Chondrocyte (in vitro differentiated cells): ENCODE results near the gene CABP2. TPM values are rescaled to one million over a fixed set of nuclear protein-coding genes. Genes with fewer than 3 reads are reported as not detected.
A peak's percentile ranks its signal among the peaks of the same experiment; 100 is the strongest.
"Not testable (repeated sequence)": the region's sequence is repeated elsewhere in the genome, so short reads cannot be mapped to it uniquely, and the experiment has no call there.

Experiments
- DNase-seq: peaks from one replicate; pipeline ENCODE4 v3.0.0; 2021; ENCODE audit warnings: mixed read lengths, low spot score
- H3K27ac Mint-ChIP-seq: one replicate; pipeline ENCODE4 v1.8.0; 2021; ENCODE audit warnings: mild to moderate bottlenecking, moderate library complexity, mixed read lengths; ENCODE audit not compliant: unreplicated experiment
- H3K27me3 Mint-ChIP-seq: 2 replicates; pipeline ENCODE4 v1.8.0; 2021; ENCODE audit warnings: low read depth, mixed read lengths
- H3K36me3 Mint-ChIP-seq: 2 replicates; pipeline ENCODE4 v1.8.0; 2021; ENCODE audit warnings: low read depth, mixed read lengths
- H3K4me1 Mint-ChIP-seq: 2 replicates; pipeline ENCODE4 v1.8.0; 2021; ENCODE audit warnings: low read depth, mild to moderate bottlenecking, mixed read lengths
- H3K4me3 Mint-ChIP-seq: one replicate; pipeline ENCODE4 v1.8.0; 2021; ENCODE audit warnings: mild to moderate bottlenecking, moderate library complexity, mixed read lengths; ENCODE audit not compliant: unreplicated experiment
- H3K9me3 Mint-ChIP-seq: 2 replicates; pipeline ENCODE4 v1.8.0; 2021; ENCODE audit warnings: low read depth, mixed read lengths
- long read RNA-seq: library from polyadenylated mRNA; stranded (forward); transcript quantifications from one replicate; pipeline ENCODE4 v2.0.0, GENCODE V29; 2021
- total RNA-seq: library from RNA; stranded (reverse); gene quantifications from 3 replicates; pipeline ENCODE4 v1.2.1, GENCODE V29; 2021
- TF ChIP-seq, protein P1 (sequence below): fragments of 200-600 bp; sonication (generic); IDR thresholded peaks from 2 replicates; pipeline ENCODE4 v1.5.0; 2021; ENCODE audit warnings: antibody characterized with exemption, mild to moderate bottlenecking, moderate library complexity

The CABP2 gene
- total RNA-seq: not detected in 3 replicates
- long read RNA-seq: 0 reads

DNA sequence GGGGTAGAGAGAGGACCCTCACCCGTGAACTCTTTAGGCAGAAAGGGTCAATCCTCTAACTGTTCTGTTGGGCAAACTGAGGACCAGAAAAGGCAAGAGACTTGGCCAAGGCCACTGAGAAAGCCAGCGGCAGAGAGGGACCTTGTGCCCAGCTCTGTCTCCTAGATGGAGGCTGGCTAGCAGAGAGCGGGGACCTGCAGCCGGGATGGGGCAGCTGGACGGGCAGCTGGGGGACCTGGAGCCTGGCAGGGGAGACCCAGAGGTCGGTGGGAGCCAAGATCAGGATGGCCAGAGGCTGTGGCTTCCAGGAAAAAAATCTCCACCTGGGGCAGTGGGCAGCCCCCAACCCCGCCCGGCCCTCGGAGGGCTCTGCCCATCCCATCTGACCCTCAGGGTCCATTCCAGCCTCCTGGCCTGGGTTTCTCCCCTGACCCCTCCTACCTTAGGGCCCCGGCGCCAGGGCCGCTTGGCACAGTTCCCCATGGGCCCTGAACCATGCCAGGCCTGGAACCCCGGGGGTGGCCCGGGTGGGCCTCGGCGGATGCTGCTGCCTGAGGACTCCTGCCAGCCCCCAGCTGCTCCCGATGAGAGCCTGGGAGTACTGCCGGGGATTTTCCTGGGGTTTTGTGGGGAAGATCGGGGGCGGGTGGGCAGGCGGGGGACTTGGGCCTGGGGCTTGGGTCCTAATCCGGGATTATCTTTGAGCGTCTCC lies at the start of gene CABP2:
TSS of gene CABP2 (minus strand) at position 603 of the 712 bp plus-strand sequence. CDS start at position 483, 120 bp downstream.
- Mint-ChIP-seq H3K4me3 (no peak within 1 kb of the TSS), H3K27me3 (peaks cover 10% of the 10 kb centered on the region), H3K27ac (no peak within 1 kb of the TSS), H3K4me1 (no peaks in the 10 kb centered on the region), H3K9me3 (no peaks in the 10 kb centered on the region), H3K36me3 (no peaks in the 10 kb centered on the region)
- no peak for DNase-seq
- TF ChIP-seq, protein P1, sequence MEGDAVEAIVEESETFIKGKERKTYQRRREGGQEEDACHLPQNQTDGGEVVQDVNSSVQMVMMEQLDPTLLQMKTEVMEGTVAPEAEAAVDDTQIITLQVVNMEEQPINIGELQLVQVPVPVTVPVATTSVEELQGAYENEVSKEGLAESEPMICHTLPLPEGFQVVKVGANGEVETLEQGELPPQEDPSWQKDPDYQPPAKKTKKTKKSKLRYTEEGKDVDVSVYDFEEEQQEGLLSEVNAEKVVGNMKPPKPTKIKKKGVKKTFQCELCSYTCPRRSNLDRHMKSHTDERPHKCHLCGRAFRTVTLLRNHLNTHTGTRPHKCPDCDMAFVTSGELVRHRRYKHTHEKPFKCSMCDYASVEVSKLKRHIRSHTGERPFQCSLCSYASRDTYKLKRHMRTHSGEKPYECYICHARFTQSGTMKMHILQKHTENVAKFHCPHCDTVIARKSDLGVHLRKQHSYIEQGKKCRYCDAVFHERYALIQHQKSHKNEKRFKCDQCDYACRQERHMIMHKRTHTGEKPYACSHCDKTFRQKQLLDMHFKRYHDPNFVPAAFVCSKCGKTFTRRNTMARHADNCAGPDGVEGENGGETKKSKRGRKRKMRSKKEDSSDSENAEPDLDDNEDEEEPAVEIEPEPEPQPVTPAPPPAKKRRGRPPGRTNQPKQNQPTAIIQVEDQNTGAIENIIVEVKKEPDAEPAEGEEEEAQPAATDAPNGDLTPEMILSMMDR: no peak

DNA sequence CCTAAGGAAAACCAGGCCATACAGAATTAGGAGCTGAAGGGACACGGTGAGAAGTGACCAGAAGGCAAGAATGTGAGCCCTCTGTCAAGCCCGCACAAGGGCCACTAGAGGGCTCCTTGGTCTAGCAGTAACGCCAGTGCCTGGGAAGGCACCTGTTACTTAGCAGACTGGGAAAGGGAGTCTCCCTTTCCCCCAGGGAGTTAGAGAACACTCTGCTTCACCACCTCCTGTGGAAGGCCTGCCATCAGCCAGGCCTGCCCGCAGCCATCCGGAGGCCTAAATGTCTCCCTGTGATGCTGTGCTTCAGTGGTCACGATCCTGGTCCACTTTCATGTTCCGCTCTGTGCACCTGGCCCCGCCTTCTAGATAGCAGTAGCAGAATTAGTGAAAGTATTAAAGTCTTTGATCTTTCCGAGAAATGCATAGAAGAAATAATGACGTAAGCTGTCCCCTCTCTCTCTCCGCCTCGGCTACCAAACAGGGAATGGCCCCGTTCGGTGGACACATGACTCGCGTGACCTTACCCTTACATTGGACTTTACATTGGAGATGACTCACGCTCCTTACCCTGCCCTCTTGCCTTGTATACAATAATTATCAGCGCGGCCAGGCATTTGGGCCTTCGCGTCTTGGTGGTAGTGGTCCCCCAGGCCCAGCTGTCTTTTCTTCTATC lies 49.6 kb upstream of the CABP2 start:
- TF ChIP-seq, protein P1: peak; percentile 83
- H3K36me3 Mint-ChIP-seq: no peaks in the 10 kb centered on the region
- H3K27me3 Mint-ChIP-seq: peaks cover 20% of the 10 kb centered on the region
- H3K4me3 Mint-ChIP-seq: no peak overlapping the region
- peaks cover 2% of the 10 kb centered on the region for H3K9me3 Mint-ChIP-seq
- no peak overlapping the region for H3K27ac Mint-ChIP-seq
- DNase-seq: no peak
- H3K4me1 Mint-ChIP-seq: no peaks in the 10 kb centered on the region

DNA sequence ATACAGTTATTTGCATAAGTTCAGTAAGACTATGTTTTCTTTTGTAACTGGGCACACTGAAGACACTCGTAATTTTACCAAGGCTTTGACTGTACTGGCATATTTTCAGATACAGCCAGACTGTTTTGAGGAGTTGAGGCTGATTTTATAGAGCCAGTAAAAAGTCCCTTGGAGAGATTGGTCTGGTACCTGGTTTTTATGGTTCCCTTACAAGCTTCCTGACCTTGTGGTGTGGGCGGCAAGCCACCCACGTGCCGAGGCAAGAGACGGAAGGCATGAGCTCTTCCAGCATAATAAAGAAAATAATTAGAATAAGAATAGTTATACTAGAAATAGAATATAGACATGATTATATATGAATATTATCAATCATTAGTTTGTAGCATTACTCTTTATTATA lies 49.1 kb upstream of the CABP2 start:
- DNase-seq: no peak
- H3K4me1 Mint-ChIP-seq: no peaks in the 10 kb centered on the region
- H3K4me3 Mint-ChIP-seq: no peak overlapping the region
- no peak overlapping the region for H3K27ac Mint-ChIP-seq
- TF ChIP-seq, protein P1: no peak
- peaks cover 2% of the 10 kb centered on the region for H3K9me3 Mint-ChIP-seq
- peaks cover 19% of the 10 kb centered on the region for H3K27me3 Mint-ChIP-seq
- H3K36me3 Mint-ChIP-seq: no peaks in the 10 kb centered on the region

DNA sequence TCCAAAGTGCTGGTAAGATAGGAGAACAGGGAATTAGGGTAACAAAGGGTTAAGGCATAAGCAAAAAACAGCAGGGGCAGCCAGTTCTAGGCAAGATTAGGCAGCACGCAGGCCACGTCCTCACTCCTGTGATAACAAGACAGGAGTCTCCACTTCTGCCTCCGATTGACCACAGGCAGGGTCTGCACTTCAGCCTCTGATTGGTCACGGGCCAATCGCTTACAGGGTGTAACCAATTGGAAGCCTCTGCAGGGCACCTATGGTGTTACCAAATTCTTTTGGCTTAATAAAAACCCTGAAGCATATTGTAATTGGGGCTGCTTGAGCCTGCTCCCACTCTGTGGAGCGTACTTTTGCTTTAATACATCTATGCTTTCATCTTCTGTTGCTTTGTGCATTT lies 48.2 kb upstream of the CABP2 start:
- Mint-ChIP-seq H3K9me3 (peaks cover 2% of the 10 kb centered on the region), H3K4me3 (no peak overlapping the region), H3K27ac (no peak overlapping the region), H3K36me3 (no peaks in the 10 kb centered on the region), H3K4me1 (no peaks in the 10 kb centered on the region), H3K27me3 (peaks cover 16% of the 10 kb centered on the region)
- DNase-seq: no peak
- TF ChIP-seq, protein P1: no peak

DNA sequence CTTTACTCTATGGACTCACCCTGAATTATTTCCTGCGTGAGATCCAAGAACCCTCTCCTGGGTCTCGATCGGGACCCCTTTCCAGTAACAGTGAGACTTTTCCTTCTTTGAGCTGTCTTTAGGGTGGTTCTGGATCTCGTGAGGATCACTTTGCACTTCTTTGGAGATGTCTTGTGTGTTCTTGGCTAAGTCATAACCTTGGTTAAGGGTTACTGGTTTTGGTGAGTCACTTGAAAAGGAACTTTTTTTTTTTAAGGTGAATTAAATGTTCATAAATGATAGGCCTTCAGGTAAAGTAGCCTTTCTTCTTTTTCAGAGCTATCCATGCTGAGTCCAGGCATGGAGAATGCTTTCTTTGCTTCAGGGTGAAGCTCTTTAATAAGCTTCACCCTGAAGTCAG lies 41.0 kb upstream of the CABP2 start:
- DNase-seq: no peak
- peaks cover 30% of the 10 kb centered on the region for H3K4me1 Mint-ChIP-seq
- TF ChIP-seq, protein P1: no peak
- no peaks in the 10 kb centered on the region for H3K36me3 Mint-ChIP-seq
- H3K9me3 Mint-ChIP-seq: no peaks in the 10 kb centered on the region
- no peak overlapping the region for H3K4me3 Mint-ChIP-seq
- H3K27ac Mint-ChIP-seq: peak overlapping the region; percentile 94
- no peaks in the 10 kb centered on the region for H3K27me3 Mint-ChIP-seq

DNA sequence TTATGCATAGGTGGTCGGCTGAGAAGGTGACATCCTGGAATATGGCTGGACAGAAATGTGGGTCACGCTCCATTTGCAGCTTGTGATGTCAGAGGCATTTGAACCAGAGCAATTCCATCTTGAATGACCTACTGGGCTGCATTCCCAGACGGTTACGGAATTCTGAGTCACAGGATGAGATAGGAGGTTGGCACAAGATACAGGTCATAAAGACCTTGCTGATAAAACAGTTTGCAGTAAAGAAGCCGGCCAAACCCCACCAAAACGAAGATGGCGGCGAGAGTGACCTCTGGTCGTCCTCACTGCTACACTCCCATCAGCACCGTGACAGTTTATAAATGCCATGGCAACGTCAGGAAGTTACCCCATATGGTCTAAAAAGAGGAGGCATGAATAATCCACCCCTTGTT lies 40.5 kb upstream of the CABP2 start:
- DNase-seq, H3K27me3 Mint-ChIP-seq, H3K9me3 Mint-ChIP-seq, H3K36me3 Mint-ChIP-seq, H3K4me3 Mint-ChIP-seq: not testable (repeated sequence)
- H3K4me1 Mint-ChIP-seq: peaks cover 35% of the 10 kb centered on the region
- H3K27ac Mint-ChIP-seq: peak overlapping the region; percentile 94
